ENCODE results near the gene CTNNB1.

The CTNNB1 gene

GRCh38 chr3:41258239-41258800 lies 59.0 kb downstream of the CTNNB1 start:
- no peak for DNase-seq (ENCODE audit: low spot score)
- TF ChIP-seq, protein P1, sequence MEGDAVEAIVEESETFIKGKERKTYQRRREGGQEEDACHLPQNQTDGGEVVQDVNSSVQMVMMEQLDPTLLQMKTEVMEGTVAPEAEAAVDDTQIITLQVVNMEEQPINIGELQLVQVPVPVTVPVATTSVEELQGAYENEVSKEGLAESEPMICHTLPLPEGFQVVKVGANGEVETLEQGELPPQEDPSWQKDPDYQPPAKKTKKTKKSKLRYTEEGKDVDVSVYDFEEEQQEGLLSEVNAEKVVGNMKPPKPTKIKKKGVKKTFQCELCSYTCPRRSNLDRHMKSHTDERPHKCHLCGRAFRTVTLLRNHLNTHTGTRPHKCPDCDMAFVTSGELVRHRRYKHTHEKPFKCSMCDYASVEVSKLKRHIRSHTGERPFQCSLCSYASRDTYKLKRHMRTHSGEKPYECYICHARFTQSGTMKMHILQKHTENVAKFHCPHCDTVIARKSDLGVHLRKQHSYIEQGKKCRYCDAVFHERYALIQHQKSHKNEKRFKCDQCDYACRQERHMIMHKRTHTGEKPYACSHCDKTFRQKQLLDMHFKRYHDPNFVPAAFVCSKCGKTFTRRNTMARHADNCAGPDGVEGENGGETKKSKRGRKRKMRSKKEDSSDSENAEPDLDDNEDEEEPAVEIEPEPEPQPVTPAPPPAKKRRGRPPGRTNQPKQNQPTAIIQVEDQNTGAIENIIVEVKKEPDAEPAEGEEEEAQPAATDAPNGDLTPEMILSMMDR (IDR thresholded peaks at IDR 0.05; ENCODE audit: extremely low read depth, insufficient read depth, missing control alignments), result no peak
- in situ Hi-C loops (cut with MboI; ENCODE audit: low pct_unique_long_range_greater_than_20kb, low sequenced_read_pairs, unreplicated experiment), result no loop called here

GRCh38 chr3:41259449-41260062 lies 60.3 kb downstream of the CTNNB1 start:
- TF ChIP-seq, protein P1 (IDR thresholded peaks at IDR 0.05; ENCODE audit: extremely low read depth, insufficient read depth, missing control alignments), result no peak
- no peak for DNase-seq (ENCODE audit: low spot score)
- in situ Hi-C loops (cut with MboI; ENCODE audit: low pct_unique_long_range_greater_than_20kb, low sequenced_read_pairs, unreplicated experiment), result no loop called here

DNA sequence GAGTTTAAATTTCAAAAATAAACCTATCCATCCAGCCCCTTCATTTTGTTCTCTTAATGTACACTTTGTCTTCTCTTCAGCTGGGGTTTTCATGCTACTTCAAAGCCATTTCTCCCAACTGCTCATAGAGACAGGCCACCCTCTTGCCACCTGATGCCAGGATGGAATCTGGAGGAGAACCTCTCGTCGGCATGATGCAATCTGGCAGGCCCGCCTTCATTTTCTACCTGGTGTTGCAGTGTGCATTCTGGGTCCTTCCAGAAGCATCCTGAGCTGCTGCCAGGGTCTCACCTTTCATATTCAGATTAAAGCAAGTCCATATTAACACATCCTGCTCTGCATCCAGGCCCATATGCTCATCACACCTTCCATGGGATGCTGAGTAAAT lies 60.8 kb downstream of the CTNNB1 start:
- TF ChIP-seq, protein P1 (IDR thresholded peaks at IDR 0.05; ENCODE audit: extremely low read depth, insufficient read depth, missing control alignments), result no peak
- no peak for DNase-seq (ENCODE audit: low spot score)
- in situ Hi-C loops (cut with MboI; ENCODE audit: low pct_unique_long_range_greater_than_20kb, low sequenced_read_pairs, unreplicated experiment), result no loop called here

DNA sequence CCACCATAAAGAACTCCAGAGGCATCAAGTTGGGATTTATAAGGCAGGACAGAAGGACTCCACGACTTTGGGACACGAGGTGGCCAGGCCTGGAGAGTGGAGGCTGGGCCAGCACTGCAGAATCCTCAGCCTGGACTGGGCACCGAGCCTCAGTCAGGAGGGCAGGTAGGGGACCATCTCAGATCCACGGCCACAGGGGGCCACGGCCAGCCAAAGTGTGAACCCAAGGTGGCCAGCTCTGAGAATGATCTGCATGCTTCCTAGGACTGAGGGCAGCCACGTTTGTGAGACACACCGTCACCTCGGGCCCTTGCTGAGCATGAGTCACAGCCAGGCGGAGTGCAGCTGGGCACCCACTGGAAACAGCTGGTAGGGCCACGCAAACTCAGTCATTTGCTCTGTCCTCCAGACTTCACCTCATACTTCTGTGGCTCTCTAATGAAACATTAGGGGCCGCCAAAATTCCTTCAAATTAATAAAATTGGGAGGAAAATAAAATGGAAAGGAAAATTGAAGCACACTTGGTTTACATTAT lies 65.8 kb downstream of the CTNNB1 start:
- TF ChIP-seq, protein P1 (IDR thresholded peaks at IDR 0.05; ENCODE audit: extremely low read depth, insufficient read depth, missing control alignments), result no peak
- in situ Hi-C loops (cut with MboI; ENCODE audit: low pct_unique_long_range_greater_than_20kb, low sequenced_read_pairs, unreplicated experiment), result no loop called here
- no peak for DNase-seq (ENCODE audit: low spot score)

DNA sequence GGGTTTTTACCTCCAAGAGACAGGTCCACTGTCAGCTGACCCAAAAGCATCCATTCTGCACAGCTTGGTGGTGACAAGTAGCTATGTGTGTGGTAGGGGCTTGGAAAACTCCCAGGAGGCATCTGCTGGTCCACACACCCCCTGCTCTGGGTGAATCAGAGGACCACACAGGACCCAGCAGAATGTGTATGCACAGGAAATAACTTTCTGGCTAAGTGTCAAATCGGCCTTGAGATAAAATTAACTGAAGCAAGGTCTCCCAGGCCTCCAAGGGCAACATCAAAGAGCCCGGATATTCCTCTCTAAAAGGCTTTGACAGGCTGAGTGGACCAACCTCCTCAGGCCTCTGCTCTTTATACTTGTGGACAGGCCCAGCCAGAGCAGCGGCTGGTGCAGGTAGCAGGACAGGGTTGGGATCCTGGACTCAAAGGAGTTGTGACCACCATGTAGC lies 66.5 kb downstream of the CTNNB1 start:
- in situ Hi-C loops (cut with MboI; ENCODE audit: low pct_unique_long_range_greater_than_20kb, low sequenced_read_pairs, unreplicated experiment), result no loop called here
- TF ChIP-seq, protein P1 (IDR thresholded peaks at IDR 0.05; ENCODE audit: extremely low read depth, insufficient read depth, missing control alignments), result no peak
- no peak for DNase-seq (ENCODE audit: low spot score)

DNA sequence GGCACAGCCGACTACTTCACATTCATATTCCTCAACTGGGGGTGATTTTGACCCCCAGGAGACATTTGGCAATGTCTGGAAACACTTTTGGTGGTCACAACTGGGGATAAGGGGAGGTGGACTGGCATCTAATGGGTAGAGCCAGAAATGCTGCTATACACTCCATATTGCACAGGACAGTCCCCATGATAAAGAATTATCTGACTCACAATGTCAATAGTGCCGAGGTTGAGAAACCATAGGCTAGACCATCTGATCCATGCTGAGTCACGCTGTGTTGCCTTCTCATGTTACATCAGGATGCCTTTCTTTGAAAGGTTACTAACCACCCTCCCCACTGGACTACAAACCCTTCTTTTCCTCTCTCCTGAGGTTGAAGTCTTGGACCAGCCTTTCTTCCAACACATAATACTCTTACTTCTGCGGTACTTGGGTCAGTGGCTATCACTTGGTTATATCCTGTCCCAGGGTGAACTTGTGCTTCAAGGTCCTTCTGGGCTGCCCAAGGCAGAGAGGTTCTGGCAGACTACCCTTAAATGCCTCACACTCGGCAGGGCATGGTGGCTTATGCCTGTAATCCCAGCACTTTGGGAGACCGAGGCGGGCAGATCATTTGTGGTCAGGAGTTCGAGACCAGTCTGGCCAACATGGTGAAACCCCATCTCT lies 68.8 kb downstream of the CTNNB1 start:
- TF ChIP-seq, protein P1 (IDR thresholded peaks at IDR 0.05; ENCODE audit: extremely low read depth, insufficient read depth, missing control alignments), result no peak
- in situ Hi-C loops (cut with MboI; ENCODE audit: low pct_unique_long_range_greater_than_20kb, low sequenced_read_pairs, unreplicated experiment), result no loop called here
- DNase-seq (ENCODE audit: low spot score), result no peak
